Measurements from ENCODE around the gene AKAP12. TPM values are rescaled to one million over a fixed set of nuclear protein-coding genes. Genes with fewer than 3 reads are reported as not detected.

Gene AKAP12
- total RNA-seq, 1 experiment from 2014 or later: 109 TPM

DNA sequence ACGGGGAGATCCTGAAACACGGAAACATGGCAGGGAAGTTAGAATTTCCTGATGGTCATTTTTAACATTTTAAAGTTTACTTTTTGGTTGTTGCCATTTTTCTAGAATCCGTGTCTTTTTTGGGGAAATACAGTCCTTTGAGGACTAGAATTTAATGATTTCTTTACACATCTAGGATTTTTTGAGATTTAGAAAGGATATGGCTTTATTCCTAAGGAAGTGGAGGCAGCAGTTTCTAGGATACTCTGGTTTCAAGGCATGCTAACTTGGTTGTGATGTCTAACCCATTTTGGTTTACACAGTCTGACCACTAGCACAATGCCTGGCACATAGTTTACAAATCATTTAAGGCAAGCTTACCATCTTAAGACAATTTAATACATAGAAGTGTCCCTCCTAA, 152.7 kb downstream of the AKAP12 start:
- Histone ChIP-seq H3K27me3 (ENCODE audit: low read length) (no peaks in the 10 kb centered on the region), H3K9me2 (replicated peaks; ENCODE audit: low read length) (no peaks in the 10 kb centered on the region), H4K20me1 (ENCODE audit: low read length) (peaks cover 16% of the 10 kb centered on the region), H3F3A (ENCODE audit: low read length, unreplicated experiment) (no peaks in the 10 kb centered on the region), H3K9me3 (ENCODE audit: low read length) (no peaks in the 10 kb centered on the region), H3K27ac (ENCODE audit: low read length) (peak overlapping the region; percentile 50), H3K4me2 (ENCODE audit: low read length) (peak overlapping the region; percentile 90), H3K4me1 (ENCODE audit: insufficient read depth, low read length) (peaks cover 30% of the 10 kb centered on the region), H2AFZ (ENCODE audit: low read length) (no peak overlapping the region), H3K79me2 (ENCODE audit: low read length) (peaks cover 81% of the 10 kb centered on the region), H3K9ac (ENCODE audit: low read length) (peak overlapping the region; percentile 57), H3K4me3 (ENCODE audit: low read length) (peak overlapping the region; percentile 76), H3K36me3 (ENCODE audit: low read depth, low read length) (peaks cover 7% of the 10 kb centered on the region; the same call in 1 of the 2 replicates)
- POLR2A ChIA-PET (ENCODE audit: unreplicated experiment): no interaction called here
- no peak for ATAC-seq
- TSS peak; percentile 40 for BruUV-seq (replicated peaks)
- TF ChIP-seq EZH2phosphoT487 (IDR thresholded peaks at IDR 0.05; ENCODE audit: borderline replicate concordance, low read length): no peak
- TF ChIP-seq EZH2 (IDR thresholded peaks at IDR 0.05; ENCODE audit: low read length, unreplicated experiment): no peak
- TF ChIP-seq, protein P1, sequence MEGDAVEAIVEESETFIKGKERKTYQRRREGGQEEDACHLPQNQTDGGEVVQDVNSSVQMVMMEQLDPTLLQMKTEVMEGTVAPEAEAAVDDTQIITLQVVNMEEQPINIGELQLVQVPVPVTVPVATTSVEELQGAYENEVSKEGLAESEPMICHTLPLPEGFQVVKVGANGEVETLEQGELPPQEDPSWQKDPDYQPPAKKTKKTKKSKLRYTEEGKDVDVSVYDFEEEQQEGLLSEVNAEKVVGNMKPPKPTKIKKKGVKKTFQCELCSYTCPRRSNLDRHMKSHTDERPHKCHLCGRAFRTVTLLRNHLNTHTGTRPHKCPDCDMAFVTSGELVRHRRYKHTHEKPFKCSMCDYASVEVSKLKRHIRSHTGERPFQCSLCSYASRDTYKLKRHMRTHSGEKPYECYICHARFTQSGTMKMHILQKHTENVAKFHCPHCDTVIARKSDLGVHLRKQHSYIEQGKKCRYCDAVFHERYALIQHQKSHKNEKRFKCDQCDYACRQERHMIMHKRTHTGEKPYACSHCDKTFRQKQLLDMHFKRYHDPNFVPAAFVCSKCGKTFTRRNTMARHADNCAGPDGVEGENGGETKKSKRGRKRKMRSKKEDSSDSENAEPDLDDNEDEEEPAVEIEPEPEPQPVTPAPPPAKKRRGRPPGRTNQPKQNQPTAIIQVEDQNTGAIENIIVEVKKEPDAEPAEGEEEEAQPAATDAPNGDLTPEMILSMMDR (conservative IDR thresholded peaks at IDR 0.05; ENCODE audit: low read depth, low read length): no peak
- DNase-seq: no peak
- intact Hi-C loops (cut with micrococcal nuclease): no loop called here
- CTCF ChIA-PET: interaction anchor here (0.6 kb wide), 1 partner anchor 23 kb away, joined by 3 read pairs; no protein-coding TSS in a partner anchor

DNA sequence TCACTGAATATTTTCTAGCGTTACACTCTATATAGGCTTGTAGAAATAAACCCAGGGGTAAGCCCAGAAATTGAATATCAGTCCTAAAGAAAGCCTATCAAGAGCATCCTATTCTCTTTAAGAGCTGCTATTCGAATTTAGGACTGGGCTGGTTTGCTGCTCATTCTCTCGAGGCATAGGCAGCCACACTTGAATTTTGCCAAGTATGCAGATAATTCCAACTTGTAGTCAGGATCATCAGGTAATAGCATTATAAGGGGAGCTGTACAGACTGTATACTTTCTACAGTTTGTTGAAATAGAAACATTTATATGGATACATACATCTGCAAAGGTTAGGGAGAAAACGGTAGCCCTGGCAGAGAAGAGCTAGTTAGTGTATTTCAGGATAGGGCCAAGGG, 153.6 kb downstream of the AKAP12 start:
- CTCF ChIA-PET: no interaction called here
- H3K4me1 ChIP-seq (ENCODE audit: insufficient read depth, low read length): peaks cover 27% of the 10 kb centered on the region
- H4K20me1 ChIP-seq (ENCODE audit: low read length): peaks cover 16% of the 10 kb centered on the region
- peaks cover 81% of the 10 kb centered on the region for H3K79me2 ChIP-seq (ENCODE audit: low read length)
- no peaks in the 10 kb centered on the region for H3K27me3 ChIP-seq (ENCODE audit: low read length)
- H3K9ac ChIP-seq (ENCODE audit: low read length): no peak overlapping the region
- no peaks in the 10 kb centered on the region for H3F3A ChIP-seq (ENCODE audit: low read length, unreplicated experiment)
- H3K4me3 ChIP-seq (ENCODE audit: low read length): peak overlapping the region; percentile 76
- H3K36me3 ChIP-seq (ENCODE audit: low read depth, low read length): no peaks in the 10 kb centered on the region; the same call in 1 of the 2 replicates
- peak overlapping the region; percentile 90 for H3K4me2 ChIP-seq (ENCODE audit: low read length)
- POLR2A ChIA-PET (ENCODE audit: unreplicated experiment): no interaction called here
- H3K9me3 ChIP-seq (ENCODE audit: low read length): no peaks in the 10 kb centered on the region
- intact Hi-C loops (cut with micrococcal nuclease): no loop called here
- H2AFZ ChIP-seq (ENCODE audit: low read length): no peak overlapping the region
- ATAC-seq (no peak), DNase-seq (no peak)
- H3K27ac ChIP-seq (ENCODE audit: low read length): no peak overlapping the region
- no peaks in the 10 kb centered on the region for H3K9me2 ChIP-seq (replicated peaks; ENCODE audit: low read length)
- no TSS peak for BruUV-seq (replicated peaks)
- no peak for TF ChIP-seq EZH2 (IDR thresholded peaks at IDR 0.05; ENCODE audit: low read length, unreplicated experiment)
- TF ChIP-seq, protein P1 (conservative IDR thresholded peaks at IDR 0.05; ENCODE audit: low read depth, low read length): no peak
- no peak for TF ChIP-seq EZH2phosphoT487 (IDR thresholded peaks at IDR 0.05; ENCODE audit: borderline replicate concordance, low read length)

DNA sequence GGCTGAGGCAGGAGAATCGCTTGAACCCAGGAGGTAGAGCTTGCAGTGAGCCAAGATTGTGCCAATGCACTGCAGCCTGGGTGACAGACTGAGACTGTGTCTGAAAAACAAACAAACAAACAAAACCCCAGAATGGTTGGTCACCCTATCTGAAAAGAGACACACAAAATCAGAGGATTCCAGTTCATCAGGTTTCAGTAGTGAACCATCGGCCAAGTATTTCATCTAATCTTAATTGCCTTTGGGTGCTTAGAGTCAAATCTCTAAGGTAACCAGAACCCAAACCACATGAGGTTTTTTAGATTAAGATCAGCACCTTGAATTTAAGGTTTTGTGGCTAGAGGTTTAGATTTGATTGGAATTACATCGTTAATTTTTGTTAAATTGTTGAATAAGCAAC, 159.9 kb downstream of the AKAP12 start:
- ChIA-PET CTCF (no interaction called here), POLR2A (ENCODE audit: unreplicated experiment) (no interaction called here)
- intact Hi-C loops (cut with micrococcal nuclease): no loop called here
- Histone ChIP-seq H3K4me3 (ENCODE audit: low read length) (peak overlapping the region; percentile 32; the same call in 1 of the 2 replicates), H3K9me2 (replicated peaks; ENCODE audit: low read length) (no peaks in the 10 kb centered on the region), H3K36me3 (ENCODE audit: low read depth, low read length) (peaks cover 10% of the 10 kb centered on the region), H3K27ac (ENCODE audit: low read length) (peak overlapping the region; percentile 69), H3K79me2 (ENCODE audit: low read length) (peaks cover 94% of the 10 kb centered on the region), H3K9ac (ENCODE audit: low read length) (peak overlapping the region; percentile 15; the same call in 1 of the 2 replicates), H3K4me1 (ENCODE audit: insufficient read depth, low read length) (peaks cover 18% of the 10 kb centered on the region), H3K9me3 (ENCODE audit: low read length) (no peaks in the 10 kb centered on the region), H3K4me2 (ENCODE audit: low read length) (peak overlapping the region; percentile 57), H3K27me3 (ENCODE audit: low read length) (no peaks in the 10 kb centered on the region), H3F3A (ENCODE audit: low read length, unreplicated experiment) (peaks cover 6% of the 10 kb centered on the region), H2AFZ (ENCODE audit: low read length) (no peak overlapping the region), H4K20me1 (ENCODE audit: low read length) (0 out of 2 replicates have a peak, but pooled peaks cover 5% of the 10 kb centered on the region)
- DNase-seq: peak; percentile 80
- BruUV-seq (replicated peaks): no TSS peak
- ATAC-seq: peak; percentile 25
- TF ChIP-seq, protein P1 (conservative IDR thresholded peaks at IDR 0.05; ENCODE audit: low read depth, low read length): no peak
- TF ChIP-seq EZH2 (IDR thresholded peaks at IDR 0.05; ENCODE audit: low read length, unreplicated experiment) (no peak), EZH2phosphoT487 (IDR thresholded peaks at IDR 0.05; ENCODE audit: borderline replicate concordance, low read length) (no peak)

Measured in PC-3 (cell line).